SK-N-SH treated with all-trans-retinoic acid at 6 μM for 48 hours (cell line): ENCODE data around the gene AHRR.

Experiments used
- ATAC-seq: fragments of 200-7000 bp; cut with Tn5 transposase; 3 replicates; pipeline ENCODE4 v1.9.1; 2020; ENCODE audit warnings: mild to moderate bottlenecking, moderate library complexity
- ARNTL ChIP-seq: fragments of 450-650 bp; formaldehyde crosslinking; IDR thresholded peaks from 2 replicates; pipeline ENCODE4 v1.5.0; 2020; ENCODE audit warnings: low read depth, mild to moderate bottlenecking, moderate library complexity, borderline replicate concordance
- CREB5 ChIP-seq: fragments of 250-450 bp; sonication (Bioruptor Pico); IDR thresholded peaks from 2 replicates; pipeline ENCODE4 v1.5.1; 2020; ENCODE audit warnings: low read depth, mild to moderate bottlenecking, moderate library complexity
- CSDC2 ChIP-seq: fragments of 250-450 bp; sonication (Bioruptor Pico); IDR thresholded peaks from 2 replicates; pipeline ENCODE4 v1.5.0; 2020; ENCODE audit warnings: mild to moderate bottlenecking, moderate library complexity
- ESRRG ChIP-seq: fragments of 250-450 bp; sonication (Bioruptor Pico); IDR thresholded peaks from 2 replicates; pipeline ENCODE4 v1.6.1; 2021; ENCODE audit warnings: mild to moderate bottlenecking
- ISL1 ChIP-seq: fragments of 250-450 bp; sonication (Bioruptor Pico); IDR thresholded peaks from 2 replicates; pipeline ENCODE4 v2.1.2; 2022; ENCODE audit warnings: mild to moderate bottlenecking, moderate library complexity
- OSR1 ChIP-seq: fragments of 250-450 bp; sonication (Bioruptor Pico); IDR thresholded peaks from 2 replicates; pipeline ENCODE4 v1.8.0; 2022; ENCODE audit warnings: moderate library complexity, mild to moderate bottlenecking, inconsistent platforms
- PATZ1 ChIP-seq: fragments of 250-450 bp; sonication (Bioruptor Pico); IDR thresholded peaks from 2 replicates; pipeline ENCODE4 v1.8.0; 2020; ENCODE audit warnings: mild to moderate bottlenecking, moderate library complexity, borderline replicate concordance
- POU6F1 ChIP-seq: fragments of 250-450 bp; sonication (Bioruptor Pico); IDR thresholded peaks from 2 replicates; pipeline ENCODE4 v1.8.0; 2021; ENCODE audit warnings: low read depth, mild to moderate bottlenecking, moderate library complexity, borderline replicate concordance
- PPARA ChIP-seq: fragments of 250-450 bp; sonication (Bioruptor Pico); IDR thresholded peaks from 2 replicates; pipeline ENCODE4 v1.5.0; 2020; ENCODE audit warnings: mild to moderate bottlenecking, borderline replicate concordance
- RARB ChIP-seq: fragments of 250-450 bp; sonication (Bioruptor Pico); IDR thresholded peaks from 2 replicates; pipeline ENCODE4 v1.8.0; 2021; ENCODE audit warnings: mild to moderate bottlenecking, moderate library complexity
- TCF4 ChIP-seq: fragments of 250-450 bp; sonication (Bioruptor Pico); IDR thresholded peaks from 2 replicates; pipeline ENCODE4 v1.8.0; 2021; ENCODE audit warnings: mild to moderate bottlenecking, moderate library complexity, borderline replicate concordance
- TOX ChIP-seq: fragments of 250-450 bp; sonication (Bioruptor Pico); IDR thresholded peaks from 2 replicates; pipeline ENCODE4 v1.8.0; 2021; ENCODE audit warnings: mild to moderate bottlenecking, moderate library complexity, borderline replicate concordance
- TSHZ2 ChIP-seq: fragments of 250-450 bp; sonication (Bioruptor Pico); IDR thresholded peaks from 2 replicates; pipeline ENCODE4 v1.5.0; 2020; ENCODE audit warnings: mild to moderate bottlenecking, moderate library complexity
- ZC3H10 ChIP-seq: fragments of 250-450 bp; sonication (Bioruptor Pico); IDR thresholded peaks from 2 replicates; pipeline ENCODE4 v1.5.1; 2021; ENCODE audit warnings: mild to moderate bottlenecking, moderate library complexity
- ZFP3 ChIP-seq: fragments of 250-450 bp; sonication (Bioruptor Pico); IDR thresholded peaks from 2 replicates; pipeline ENCODE4 v1.5.0; 2020; ENCODE audit warnings: mild to moderate bottlenecking, moderate library complexity
- ZNF70 ChIP-seq: fragments of 450-650 bp; formaldehyde crosslinking; IDR thresholded peaks from 2 replicates; pipeline ENCODE4 v1.5.0; 2020; ENCODE audit warnings: mild to moderate bottlenecking, moderate library complexity
- ZNF8 ChIP-seq: fragments of 450-650 bp; formaldehyde crosslinking; IDR thresholded peaks from 2 replicates; pipeline ENCODE4 v1.5.0; 2020; ENCODE audit warnings: mild to moderate bottlenecking, moderate library complexity

Gene AHRR

GRCh38 chr5:432201-432927 is 110.8 kb downstream of the AHRR start:
- TF ChIP-seq TOX (CRISPR knock-in tag), result no peak
- no peak for TF ChIP-seq ZNF70 (CRISPR knock-in tag)
- no peak for TF ChIP-seq POU6F1 (CRISPR knock-in tag)
- no peak for TF ChIP-seq PPARA (CRISPR knock-in tag)
- no peak for TF ChIP-seq ZFP3
- no peak for TF ChIP-seq OSR1 (CRISPR knock-in tag)
- TF ChIP-seq, all 23 proteins: peak for 0
- no peak for ATAC-seq

GRCh38 chr5:432928-433791 is 111.6 kb downstream of the AHRR start:
- TF ChIP-seq PPARA (CRISPR knock-in tag) (no peak), TSHZ2 (no peak), POU6F1 (CRISPR knock-in tag) (no peak), ISL1 (CRISPR knock-in tag) (no peak), ZNF8 (CRISPR knock-in tag) (no peak), TOX (CRISPR knock-in tag) (no peak), ZC3H10 (no peak), ESRRG (CRISPR knock-in tag) (no peak), OSR1 (CRISPR knock-in tag) (no peak), CSDC2 (no peak), RARB (CRISPR knock-in tag) (no peak), CREB5 (CRISPR knock-in tag) (no peak), TCF4 (CRISPR knock-in tag) (no peak), PATZ1 (no peak)
- ATAC-seq, result no peak

GRCh38 chr5:433836-434235 is 112.3 kb downstream of the AHRR start:
- ATAC-seq, result no peak
- TF ChIP-seq ZC3H10, result no peak
- no peak for TF ChIP-seq ZNF70 (CRISPR knock-in tag)
- TF ChIP-seq POU6F1 (CRISPR knock-in tag), result no peak
- no peak for TF ChIP-seq CREB5 (CRISPR knock-in tag)
- TF ChIP-seq ZNF8 (CRISPR knock-in tag), result no peak
- TF ChIP-seq ISL1 (CRISPR knock-in tag), result no peak
- TF ChIP-seq ARNTL (CRISPR knock-in tag), result no peak
- no peak for TF ChIP-seq ESRRG (CRISPR knock-in tag)
- no peak for TF ChIP-seq PATZ1
- no peak for TF ChIP-seq OSR1 (CRISPR knock-in tag)
